ENCODE measurements around the gene PRICKLE1. TPM values are rescaled to one million over a fixed set of nuclear protein-coding genes. Genes with fewer than 3 reads are reported as not detected.

PRICKLE1 gene
- total and polyA plus RNA-seq, 2 of the 4 experiments (the other 2 are of a cell fraction) = 21.3 to 21.7 TPM

DNA sequence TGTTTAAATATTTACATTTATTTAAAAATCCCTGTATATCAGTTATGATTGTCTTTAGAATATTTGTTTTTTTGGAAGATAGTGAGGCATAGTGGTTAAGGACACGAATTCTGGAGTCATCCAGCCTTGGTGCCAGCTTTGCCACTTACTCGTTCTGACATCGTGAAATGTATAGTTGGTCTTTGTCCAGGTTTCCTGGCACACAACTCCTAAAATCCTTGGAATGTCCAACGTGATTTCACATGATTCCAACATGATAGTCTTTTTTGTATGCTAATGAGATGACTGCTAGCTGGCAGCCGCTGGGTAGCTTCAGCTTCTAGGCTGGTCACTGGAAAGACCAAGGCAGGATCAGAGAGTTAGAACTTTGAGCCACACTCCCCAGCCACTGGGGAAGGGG is 64.8 kb downstream of the PRICKLE1 start:
- 0 out of 2 replicates have a peak, but pooled peaks cover 3% of the 10 kb centered on the region for H4K20me1 ChIP-seq (ENCODE audit: insufficient read depth, low read length)
- 100% methylated on average over 1 of the region's 5 CpGs; no CpG with 5 or more reads in 1 of the 2 experiments for WGBS, 2 experiments (ENCODE audit: extremely low coverage in 2 of 2, insufficient read length in 1 of 2)
- H3K4me3 ChIP-seq (ENCODE audit: insufficient read depth, low read depth, low read length) = no peak overlapping the region
- POLR2A ChIA-PET (ENCODE audit: unreplicated experiment) = no interaction called here
- H3K56ac ChIP-seq (ENCODE audit: extremely low read depth, insufficient read depth, low read length) = no peak overlapping the region
- DNase-seq (no peak), ATAC-seq (ENCODE audit: low read depth) (no peak)
- no peak overlapping the region for H2BK20ac ChIP-seq (ENCODE audit: low read depth, low read length)
- H2AK9ac ChIP-seq (replicated peaks; ENCODE audit: low read depth, low read length, poor library complexity) = no peak overlapping the region
- no peak overlapping the region for H3K18ac ChIP-seq (ENCODE audit: low read depth, low read length)
- intact Hi-C loops (cut with micrococcal nuclease) = no loop called here
- H3K27me3 ChIP-seq (ENCODE audit: control insufficient read depth, insufficient read depth, low read length) = no peaks in the 10 kb centered on the region
- no TSS peak for BruUV-seq (replicated peaks)
- H2AFZ ChIP-seq (replicated peaks; ENCODE audit: low read length, poor library complexity) = no peak overlapping the region
- H3K79me1 ChIP-seq (ENCODE audit: low read depth in 1 of 2, low read length in 2 of 2) = peaks cover 2 to 3% of the 10 kb centered on the region in 2 experiments; a peak in 1 of 4 replicates
- peaks cover 2% of the 10 kb centered on the region; the same call in 1 of the 2 replicates for H3K9me1 ChIP-seq (ENCODE audit: insufficient read depth, low read length)
- no peak overlapping the region for H3K23ac ChIP-seq (ENCODE audit: low read depth, low read length)
- CTCF ChIA-PET = no interaction called here
- no peak overlapping the region for H3K9ac ChIP-seq (ENCODE audit: low read depth, low read length)
- no peak overlapping the region for H4K91ac ChIP-seq (ENCODE audit: insufficient read depth, low read depth, low read length)
- H3K4me2 ChIP-seq (ENCODE audit: low read depth, low read length) = no peak overlapping the region
- TF ChIP-seq, protein P1, sequence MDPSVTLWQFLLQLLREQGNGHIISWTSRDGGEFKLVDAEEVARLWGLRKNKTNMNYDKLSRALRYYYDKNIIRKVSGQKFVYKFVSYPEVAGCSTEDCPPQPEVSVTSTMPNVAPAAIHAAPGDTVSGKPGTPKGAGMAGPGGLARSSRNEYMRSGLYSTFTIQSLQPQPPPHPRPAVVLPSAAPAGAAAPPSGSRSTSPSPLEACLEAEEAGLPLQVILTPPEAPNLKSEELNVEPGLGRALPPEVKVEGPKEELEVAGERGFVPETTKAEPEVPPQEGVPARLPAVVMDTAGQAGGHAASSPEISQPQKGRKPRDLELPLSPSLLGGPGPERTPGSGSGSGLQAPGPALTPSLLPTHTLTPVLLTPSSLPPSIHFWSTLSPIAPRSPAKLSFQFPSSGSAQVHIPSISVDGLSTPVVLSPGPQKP (IDR thresholded peaks at IDR 0.05; ENCODE audit: borderline replicate concordance, low read depth, low read length) = no peak
- TF ChIP-seq, protein P2, sequence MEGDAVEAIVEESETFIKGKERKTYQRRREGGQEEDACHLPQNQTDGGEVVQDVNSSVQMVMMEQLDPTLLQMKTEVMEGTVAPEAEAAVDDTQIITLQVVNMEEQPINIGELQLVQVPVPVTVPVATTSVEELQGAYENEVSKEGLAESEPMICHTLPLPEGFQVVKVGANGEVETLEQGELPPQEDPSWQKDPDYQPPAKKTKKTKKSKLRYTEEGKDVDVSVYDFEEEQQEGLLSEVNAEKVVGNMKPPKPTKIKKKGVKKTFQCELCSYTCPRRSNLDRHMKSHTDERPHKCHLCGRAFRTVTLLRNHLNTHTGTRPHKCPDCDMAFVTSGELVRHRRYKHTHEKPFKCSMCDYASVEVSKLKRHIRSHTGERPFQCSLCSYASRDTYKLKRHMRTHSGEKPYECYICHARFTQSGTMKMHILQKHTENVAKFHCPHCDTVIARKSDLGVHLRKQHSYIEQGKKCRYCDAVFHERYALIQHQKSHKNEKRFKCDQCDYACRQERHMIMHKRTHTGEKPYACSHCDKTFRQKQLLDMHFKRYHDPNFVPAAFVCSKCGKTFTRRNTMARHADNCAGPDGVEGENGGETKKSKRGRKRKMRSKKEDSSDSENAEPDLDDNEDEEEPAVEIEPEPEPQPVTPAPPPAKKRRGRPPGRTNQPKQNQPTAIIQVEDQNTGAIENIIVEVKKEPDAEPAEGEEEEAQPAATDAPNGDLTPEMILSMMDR (conservative IDR thresholded peaks at IDR 0.05; ENCODE audit: low read depth, low read length) = no peak
- no peak for TF ChIP-seq RAD21 (IDR thresholded peaks at IDR 0.05; ENCODE audit: low read length)
- TF ChIP-seq RFX5 (IDR thresholded peaks at IDR 0.05; ENCODE audit: low read depth, low read length) = no peak
- H3K4ac ChIP-seq (ENCODE audit: low read depth, low read length) = no peak overlapping the region
- H3K36me3 ChIP-seq (ENCODE audit: control insufficient read depth, insufficient read depth, low read length) = no peaks in the 10 kb centered on the region
- H4K8ac ChIP-seq (ENCODE audit: low read depth in 2 of 2, low read length in 2 of 2) = no peak overlapping the region
- in situ Hi-C loops (cut with MboI; ENCODE audit: low sequenced_read_pairs) = no loop called here
- no peak overlapping the region for H2BK15ac ChIP-seq (ENCODE audit: low read depth, low read length)
- no peak overlapping the region for H3K27ac ChIP-seq (ENCODE audit: insufficient read depth, low read length)
- peaks cover 3% of the 10 kb centered on the region for H3K4me1 ChIP-seq (ENCODE audit: control insufficient read depth, insufficient read depth, low read length)
- no peaks in the 10 kb centered on the region for H3K9me3 ChIP-seq (ENCODE audit: control insufficient read depth, insufficient read depth, low read length)
- H2AK5ac ChIP-seq (ENCODE audit: low read depth, low read length) = no peak overlapping the region
- H3K14ac ChIP-seq (replicated peaks; ENCODE audit: low read depth, low read length) = no peak overlapping the region
- no peak overlapping the region for H4K5ac ChIP-seq (ENCODE audit: low read depth, low read length)
- no peak overlapping the region for H2BK120ac ChIP-seq (ENCODE audit: low read depth, low read length)
- no peak overlapping the region for H2BK5ac ChIP-seq (ENCODE audit: low read depth, low read length, poor library complexity, severe bottlenecking)
- dilution Hi-C loops (cut with HindIII; ENCODE audit: low sequenced_read_pairs, unreplicated experiment) = no loop called here
